Chondrocyte (in vitro differentiated cells): Measurements from ENCODE around the gene CHCHD3. TPM values are rescaled to one million over a fixed set of nuclear protein-coding genes. Genes with fewer than 3 reads are reported as not detected.

Source experiments
- DNase-seq: peaks from one replicate; pipeline ENCODE4 v3.0.0; 2021; ENCODE audit warnings: mixed read lengths, low spot score
- H3K27ac Mint-ChIP-seq: one replicate; pipeline ENCODE4 v1.8.0; 2021; ENCODE audit warnings: mild to moderate bottlenecking, moderate library complexity, mixed read lengths; ENCODE audit not compliant: unreplicated experiment
- H3K27me3 Mint-ChIP-seq: 2 replicates; pipeline ENCODE4 v1.8.0; 2021; ENCODE audit warnings: low read depth, mixed read lengths
- H3K36me3 Mint-ChIP-seq: 2 replicates; pipeline ENCODE4 v1.8.0; 2021; ENCODE audit warnings: low read depth, mixed read lengths
- H3K4me1 Mint-ChIP-seq: 2 replicates; pipeline ENCODE4 v1.8.0; 2021; ENCODE audit warnings: low read depth, mild to moderate bottlenecking, mixed read lengths
- H3K4me3 Mint-ChIP-seq: one replicate; pipeline ENCODE4 v1.8.0; 2021; ENCODE audit warnings: mild to moderate bottlenecking, moderate library complexity, mixed read lengths; ENCODE audit not compliant: unreplicated experiment
- H3K9me3 Mint-ChIP-seq: 2 replicates; pipeline ENCODE4 v1.8.0; 2021; ENCODE audit warnings: low read depth, mixed read lengths
- total RNA-seq: library from RNA; stranded (reverse); gene quantifications from 3 replicates; pipeline ENCODE4 v1.2.1, GENCODE V29; 2021
- TF ChIP-seq, protein P1 (sequence below): fragments of 200-600 bp; sonication (generic); IDR thresholded peaks from 2 replicates; pipeline ENCODE4 v1.5.0; 2021; ENCODE audit warnings: antibody characterized with exemption, mild to moderate bottlenecking, moderate library complexity

Gene CHCHD3
- total RNA-seq, 1 donor from 2014 or later = 42.6 TPM

DNA sequence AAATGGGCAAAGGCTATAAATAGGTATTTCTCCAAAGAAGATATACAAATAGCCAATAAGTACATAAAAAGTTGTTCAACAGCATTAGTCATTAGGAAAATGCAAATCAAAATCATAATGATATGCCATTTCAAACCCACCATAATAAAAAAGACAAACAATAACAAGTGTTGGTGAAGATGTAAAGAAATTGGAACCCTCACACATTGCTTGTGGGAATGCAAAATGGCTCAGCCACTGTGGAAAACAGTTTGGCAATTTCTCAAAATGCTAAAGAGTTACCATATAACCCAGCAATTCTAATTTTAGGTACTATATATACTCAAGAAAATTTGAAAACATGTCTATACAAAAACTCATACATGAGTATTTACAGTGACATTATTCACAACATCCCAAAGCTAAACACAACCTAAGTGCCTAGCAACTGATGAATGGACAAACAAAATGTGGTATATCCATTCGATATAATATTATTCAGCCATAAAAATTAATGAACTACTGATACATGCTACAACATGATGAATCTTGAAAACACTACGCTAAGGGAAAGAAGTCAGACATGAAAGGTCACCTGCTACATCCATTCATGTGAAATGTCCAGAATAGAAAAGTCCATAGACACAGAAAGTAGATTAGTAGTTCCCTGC is 55.6 kb downstream of the CHCHD3 start:
- DNase-seq = no peak
- Mint-ChIP-seq H3K4me1 (peaks cover 33% of the 10 kb centered on the region), H3K27ac (no peak overlapping the region), H3K36me3 (no peaks in the 10 kb centered on the region), H3K9me3 (no peaks in the 10 kb centered on the region), H3K4me3 (no peak overlapping the region), H3K27me3 (no peaks in the 10 kb centered on the region)
- TF ChIP-seq, protein P1, sequence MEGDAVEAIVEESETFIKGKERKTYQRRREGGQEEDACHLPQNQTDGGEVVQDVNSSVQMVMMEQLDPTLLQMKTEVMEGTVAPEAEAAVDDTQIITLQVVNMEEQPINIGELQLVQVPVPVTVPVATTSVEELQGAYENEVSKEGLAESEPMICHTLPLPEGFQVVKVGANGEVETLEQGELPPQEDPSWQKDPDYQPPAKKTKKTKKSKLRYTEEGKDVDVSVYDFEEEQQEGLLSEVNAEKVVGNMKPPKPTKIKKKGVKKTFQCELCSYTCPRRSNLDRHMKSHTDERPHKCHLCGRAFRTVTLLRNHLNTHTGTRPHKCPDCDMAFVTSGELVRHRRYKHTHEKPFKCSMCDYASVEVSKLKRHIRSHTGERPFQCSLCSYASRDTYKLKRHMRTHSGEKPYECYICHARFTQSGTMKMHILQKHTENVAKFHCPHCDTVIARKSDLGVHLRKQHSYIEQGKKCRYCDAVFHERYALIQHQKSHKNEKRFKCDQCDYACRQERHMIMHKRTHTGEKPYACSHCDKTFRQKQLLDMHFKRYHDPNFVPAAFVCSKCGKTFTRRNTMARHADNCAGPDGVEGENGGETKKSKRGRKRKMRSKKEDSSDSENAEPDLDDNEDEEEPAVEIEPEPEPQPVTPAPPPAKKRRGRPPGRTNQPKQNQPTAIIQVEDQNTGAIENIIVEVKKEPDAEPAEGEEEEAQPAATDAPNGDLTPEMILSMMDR = no peak

DNA sequence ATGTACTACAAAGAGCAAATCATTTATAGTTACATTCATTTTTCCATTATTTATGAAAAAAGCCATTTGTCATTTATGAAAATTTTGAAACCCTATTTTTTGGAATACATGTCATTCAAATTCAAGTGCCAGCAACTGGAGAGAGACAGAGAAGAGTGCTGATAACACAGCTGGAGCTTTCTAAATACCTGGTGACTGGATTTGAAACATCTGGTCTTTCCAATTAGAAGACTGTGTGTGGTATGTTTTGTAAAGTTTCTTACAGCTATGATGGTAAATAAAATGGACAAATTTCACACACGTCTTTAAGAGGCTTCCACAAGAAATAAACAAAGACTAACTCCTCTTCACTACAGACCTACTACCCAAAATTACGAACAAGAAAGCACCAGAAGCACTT is 56.8 kb downstream of the CHCHD3 start:
- TF ChIP-seq, protein P1 = no peak
- H3K27me3 Mint-ChIP-seq = no peaks in the 10 kb centered on the region
- DNase-seq = no peak
- no peaks in the 10 kb centered on the region for H3K9me3 Mint-ChIP-seq
- H3K27ac Mint-ChIP-seq = no peak overlapping the region
- no peaks in the 10 kb centered on the region for H3K36me3 Mint-ChIP-seq
- H3K4me3 Mint-ChIP-seq = no peak overlapping the region
- peaks cover 36% of the 10 kb centered on the region for H3K4me1 Mint-ChIP-seq

DNA sequence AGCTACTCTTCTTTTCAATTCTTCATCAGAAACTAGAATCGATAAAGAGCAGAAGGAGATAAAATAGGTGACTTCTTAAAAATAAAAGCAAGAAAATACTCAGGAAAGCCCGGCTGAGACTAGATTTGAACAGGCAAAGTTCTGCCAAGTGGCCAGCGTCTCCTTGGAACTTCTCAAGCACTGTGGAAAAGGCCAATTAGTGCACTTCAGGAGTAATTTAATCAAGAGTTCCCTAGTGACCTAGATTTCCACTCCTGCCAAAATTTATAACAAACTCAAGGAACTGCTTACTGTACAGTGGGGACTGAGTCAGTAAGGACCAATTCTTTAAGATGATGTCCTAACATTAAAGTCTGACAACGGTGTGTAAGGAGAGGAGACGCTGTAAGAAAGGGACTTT is 57.3 kb downstream of the CHCHD3 start:
- H3K4me3 Mint-ChIP-seq = no peak overlapping the region
- H3K27me3 Mint-ChIP-seq = no peaks in the 10 kb centered on the region
- H3K9me3 Mint-ChIP-seq = no peaks in the 10 kb centered on the region
- no peak for DNase-seq
- no peak overlapping the region for H3K27ac Mint-ChIP-seq
- peaks cover 36% of the 10 kb centered on the region for H3K4me1 Mint-ChIP-seq
- H3K36me3 Mint-ChIP-seq = no peaks in the 10 kb centered on the region
- TF ChIP-seq, protein P1 = no peak

DNA sequence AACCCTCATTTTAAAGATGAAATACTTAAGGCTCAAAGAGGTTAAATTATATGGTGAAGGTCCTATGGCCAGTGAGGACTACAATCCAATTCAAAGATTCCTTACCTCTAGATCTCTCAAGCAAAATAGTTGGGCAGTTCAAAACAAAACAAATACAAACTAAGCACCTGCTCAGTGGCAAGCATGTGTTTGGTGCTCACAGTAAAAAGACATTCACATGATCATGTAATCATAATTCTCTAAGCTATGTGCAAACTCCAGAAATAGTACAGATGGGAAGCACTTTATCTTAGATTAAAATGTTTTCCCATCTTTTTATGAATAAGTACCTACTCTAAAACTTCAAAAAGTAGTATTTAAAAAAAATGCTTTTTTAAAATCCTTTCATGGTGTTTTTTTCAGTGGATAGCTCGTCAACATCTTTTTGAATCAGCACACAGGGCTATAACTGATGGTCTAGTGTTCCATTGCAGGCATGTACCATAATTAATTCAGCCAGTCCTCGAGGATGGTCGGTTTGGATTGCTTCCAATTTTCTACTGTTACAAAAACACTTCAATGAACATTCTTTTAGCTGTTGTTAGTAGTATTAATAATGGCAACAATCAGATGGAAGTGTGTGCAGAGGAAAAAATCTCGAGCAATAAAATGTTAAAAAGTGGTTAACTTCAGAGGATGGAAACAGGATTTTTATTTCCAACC is 58.4 kb downstream of the CHCHD3 start:
- Mint-ChIP-seq H3K27me3 (no peaks in the 10 kb centered on the region), H3K4me1 (peaks cover 35% of the 10 kb centered on the region), H3K9me3 (no peaks in the 10 kb centered on the region), H3K27ac (no peak overlapping the region), H3K36me3 (no peaks in the 10 kb centered on the region), H3K4me3 (no peak overlapping the region)
- TF ChIP-seq, protein P1 = no peak
- no peak for DNase-seq

DNA sequence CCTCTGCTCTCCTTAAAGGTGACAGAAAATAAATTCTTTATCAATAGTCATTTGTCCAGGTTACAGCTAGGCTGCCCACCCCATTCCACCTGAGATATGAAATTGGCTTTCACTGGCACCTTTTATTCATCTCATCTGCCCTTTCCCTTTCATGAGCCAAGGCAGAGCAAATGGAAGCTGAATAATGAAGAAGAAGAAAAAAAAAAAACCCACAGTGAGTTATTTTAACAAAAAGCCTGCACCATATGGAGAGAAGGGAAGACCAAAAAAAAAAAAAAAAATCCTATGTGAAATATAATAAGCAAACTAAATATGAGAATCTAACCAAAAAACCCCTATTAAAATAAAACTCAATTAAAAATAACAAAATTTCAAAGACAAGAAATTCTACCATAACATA is 59.2 kb downstream of the CHCHD3 start:
- no peaks in the 10 kb centered on the region for H3K27me3 Mint-ChIP-seq
- H3K27ac Mint-ChIP-seq = no peak overlapping the region
- peaks cover 35% of the 10 kb centered on the region for H3K4me1 Mint-ChIP-seq
- H3K4me3 Mint-ChIP-seq = no peak overlapping the region
- TF ChIP-seq, protein P1 = no peak
- DNase-seq = no peak
- no peaks in the 10 kb centered on the region for H3K9me3 Mint-ChIP-seq
- H3K36me3 Mint-ChIP-seq = no peaks in the 10 kb centered on the region
